ENCODE results near the gene SUCLG2.

- TF ChIP-seq CTCF (IDR thresholded peaks at IDR 0.05; ENCODE audit: insufficient read depth, low read depth, low read length) (no peak), EZH2 (IDR thresholded peaks at IDR 0.05; ENCODE audit: insufficient read depth, low read length) (no peak)
Measured at GRCh38 chr3:67419779-67420178, 234.6 kb downstream of the SUCLG2 start.
